ENCODE measurements around the gene B3GNT9.

DNA sequence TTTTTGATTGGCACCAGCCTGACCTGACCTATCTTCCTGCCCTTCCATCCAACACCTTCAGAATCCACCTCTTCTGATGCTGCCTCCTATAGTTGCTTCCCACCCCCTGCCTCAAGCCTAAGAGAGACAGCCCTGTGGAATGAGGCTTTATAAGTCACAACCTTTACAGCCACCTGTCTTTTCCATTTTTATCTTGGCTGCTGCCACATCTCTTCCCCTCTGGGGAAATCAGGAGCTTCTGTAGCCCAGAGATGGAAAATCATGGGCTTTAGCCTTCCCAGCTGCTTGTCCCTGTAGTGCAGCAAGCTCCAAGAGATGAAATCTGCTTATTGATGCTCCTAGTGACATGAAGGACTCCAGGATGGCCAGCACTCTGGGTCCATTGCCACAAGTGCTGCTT is 22.4 kb downstream of the B3GNT9 start:
- no peak for TF ChIP-seq GATA2 (CRISPR knock-in tag; IDR thresholded peaks at IDR 0.05)
- TF ChIP-seq CHD2 (IDR thresholded peaks at IDR 0.05; ENCODE audit: low read length, partially characterized antibody): no peak
- TF ChIP-seq RFX5 (IDR thresholded peaks at IDR 0.05; ENCODE audit: low read length): no peak
- no peak for TF ChIP-seq CTCF (IDR thresholded peaks at IDR 0.05)
- TF ChIP-seq POLR2AphosphoS5 (IDR thresholded peaks at IDR 0.05; ENCODE audit: low read depth, low read length): no peak
- TF ChIP-seq TAF1 (IDR thresholded peaks at IDR 0.05; ENCODE audit: borderline replicate concordance, low read depth, low read length): no peak
- TF ChIP-seq TEAD4 (IDR thresholded peaks at IDR 0.05; ENCODE audit: borderline replicate concordance, insufficient read depth): no peak
- TF ChIP-seq, protein P1, sequence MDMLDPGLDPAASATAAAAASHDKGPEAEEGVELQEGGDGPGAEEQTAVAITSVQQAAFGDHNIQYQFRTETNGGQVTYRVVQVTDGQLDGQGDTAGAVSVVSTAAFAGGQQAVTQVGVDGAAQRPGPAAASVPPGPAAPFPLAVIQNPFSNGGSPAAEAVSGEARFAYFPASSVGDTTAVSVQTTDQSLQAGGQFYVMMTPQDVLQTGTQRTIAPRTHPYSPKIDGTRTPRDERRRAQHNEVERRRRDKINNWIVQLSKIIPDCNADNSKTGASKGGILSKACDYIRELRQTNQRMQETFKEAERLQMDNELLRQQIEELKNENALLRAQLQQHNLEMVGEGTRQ (IDR thresholded peaks at IDR 0.05; ENCODE audit: borderline replicate concordance, low read depth, low read length): no peak
- TF ChIP-seq REST (IDR thresholded peaks at IDR 0.05; ENCODE audit: low read depth, low read length): no peak

Data from SK-N-SH (cell line).